ENCODE measurements around the gene ROBO1.

DNA sequence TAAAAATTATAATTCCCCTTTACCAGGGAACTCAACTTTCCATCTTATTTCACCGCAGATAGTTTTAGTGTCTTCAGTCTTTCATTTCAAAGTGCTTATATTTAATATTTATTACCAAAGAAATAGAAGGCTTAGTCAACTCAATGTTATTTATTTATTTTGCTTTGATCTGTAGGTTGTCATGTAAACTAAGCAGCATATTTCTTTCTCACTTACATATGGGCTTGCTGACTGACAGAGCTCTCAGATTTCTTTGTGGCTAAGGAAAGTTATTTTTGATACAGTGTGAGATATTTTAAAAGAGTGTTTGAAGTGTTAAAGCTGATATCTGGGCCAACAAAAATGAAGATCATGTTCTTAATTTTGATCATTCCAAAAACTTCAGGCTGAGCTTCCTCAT lies 331.4 kb downstream of the ROBO1 start:
- TF ChIP-seq EZH2 (IDR thresholded peaks at IDR 0.05; ENCODE audit: insufficient read depth, low read length) = no peak
- TF ChIP-seq, protein P1, sequence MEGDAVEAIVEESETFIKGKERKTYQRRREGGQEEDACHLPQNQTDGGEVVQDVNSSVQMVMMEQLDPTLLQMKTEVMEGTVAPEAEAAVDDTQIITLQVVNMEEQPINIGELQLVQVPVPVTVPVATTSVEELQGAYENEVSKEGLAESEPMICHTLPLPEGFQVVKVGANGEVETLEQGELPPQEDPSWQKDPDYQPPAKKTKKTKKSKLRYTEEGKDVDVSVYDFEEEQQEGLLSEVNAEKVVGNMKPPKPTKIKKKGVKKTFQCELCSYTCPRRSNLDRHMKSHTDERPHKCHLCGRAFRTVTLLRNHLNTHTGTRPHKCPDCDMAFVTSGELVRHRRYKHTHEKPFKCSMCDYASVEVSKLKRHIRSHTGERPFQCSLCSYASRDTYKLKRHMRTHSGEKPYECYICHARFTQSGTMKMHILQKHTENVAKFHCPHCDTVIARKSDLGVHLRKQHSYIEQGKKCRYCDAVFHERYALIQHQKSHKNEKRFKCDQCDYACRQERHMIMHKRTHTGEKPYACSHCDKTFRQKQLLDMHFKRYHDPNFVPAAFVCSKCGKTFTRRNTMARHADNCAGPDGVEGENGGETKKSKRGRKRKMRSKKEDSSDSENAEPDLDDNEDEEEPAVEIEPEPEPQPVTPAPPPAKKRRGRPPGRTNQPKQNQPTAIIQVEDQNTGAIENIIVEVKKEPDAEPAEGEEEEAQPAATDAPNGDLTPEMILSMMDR (IDR thresholded peaks at IDR 0.05; ENCODE audit: insufficient read depth, low read depth, low read length) = no peak
